GM12878 (cell line): ENCODE results near the gene RARS2. TPM values are rescaled to one million over a fixed set of nuclear protein-coding genes. Genes with fewer than 3 reads are reported as not detected.

ENCODE experiments used
- ATAC-seq: fragments of 200-7000 bp; cut with Tn5 transposase; 3 replicates; pipeline ENCODE4 v1.9.1; 2020; ENCODE audit warnings: mild to moderate bottlenecking, moderate library complexity
- BruUV-seq: library from RNA; stranded (reverse); fragments of 400-500 nt; replicated peaks from 2 replicates; lab custom pipeline; 2021; lab: Mats Ljungman, UMichigan
- CTCF ChIA-PET: fragments of 300-600 bp; sonication (Branson Sonifier 250); formaldehyde crosslinking; extraction: SDS; loops from one replicate; lab custom pipeline; 2021; ENCODE audit warnings: inconsistent platforms; lab: Yijun Ruan, JAX
- POLR2A ChIA-PET: fragments of 350-600 bp; formaldehyde crosslinking; extraction: SDS; loops from one replicate; lab custom pipeline; 2021; ENCODE audit warnings: inconsistent platforms; lab: Charles Lee
- RAD21 ChIA-PET: fragments of 300-600 bp; sonication (Branson Sonifier 250); formaldehyde crosslinking; loops from one replicate; lab custom pipeline; 2023; ENCODE audit warnings: antibody characterized with exemption; ENCODE audit not compliant: unreplicated experiment; lab: Charles Lee
- SMC1A ChIA-PET: fragments of 300-600 bp; sonication (Branson Sonifier 250); formaldehyde crosslinking; loops from one replicate; lab custom pipeline; 2023; ENCODE audit not compliant: unreplicated experiment, uncharacterized antibody; lab: Charles Lee
- DNase-seq: peaks from one replicate; pipeline ENCODE4 v3.0.0-alpha.2; 2011; ENCODE audit warnings: low read depth, low spot score
- FAIRE-seq: peaks from 3 replicates; lab custom pipeline; 2011; peaks lifted over from hg19 to GRCh38; lab: Jason Lieb, UNC
- H2AFZ ChIP-seq: 2 replicates; pipeline ENCODE4 v1.6.0; 2011; ENCODE audit warnings: low read depth, low read length, control low read depth; ENCODE audit not compliant: control insufficient read depth
- H3K27ac ChIP-seq: 2 replicates; pipeline ENCODE4 v1.5.1; 2011; ENCODE audit warnings: control low read depth; ENCODE audit not compliant: control insufficient read depth, insufficient read depth
- H3K27me3 ChIP-seq, 2 experiments: replicated peaks in 1 of 2; 2 replicates each; pipeline versions ENCODE4 v1.6.0 to v1.6.1; 2011; ENCODE audit warnings: low read length in 1 of 2; ENCODE audit not compliant: control insufficient read depth in 2 of 2, insufficient read depth in 2 of 2
- H3K36me3 ChIP-seq, 2 experiments: 2 replicates each; pipeline ENCODE4 v1.5.1; 2011; ENCODE audit warnings: low read length in 1 of 2; ENCODE audit not compliant: control insufficient read depth in 2 of 2, insufficient read depth in 2 of 2
- H3K4me1 ChIP-seq: 2 replicates; pipeline ENCODE4 v1.6.1; 2011; ENCODE audit warnings: mild to moderate bottlenecking, low read length, moderate library complexity, mixed read lengths; ENCODE audit not compliant: control insufficient read depth, insufficient read depth
- H3K4me2 ChIP-seq: 2 replicates; pipeline ENCODE4 v1.6.0; 2011; ENCODE audit warnings: control low read depth; ENCODE audit not compliant: control insufficient read depth, insufficient read depth
- H3K4me3 ChIP-seq: fragments of 200-600 bp; sonication (generic); 2 replicates; pipeline ENCODE4 v1.5.1; 2016
- H3K79me2 ChIP-seq: 2 replicates; pipeline ENCODE4 v1.6.0; 2011; ENCODE audit warnings: low read length; ENCODE audit not compliant: control insufficient read depth, insufficient read depth
- H3K9ac ChIP-seq: 2 replicates; pipeline ENCODE4 v1.8.0; 2011; ENCODE audit warnings: low read length, control low read depth, mixed read lengths; ENCODE audit not compliant: control insufficient read depth, insufficient read depth
- H3K9me3 ChIP-seq: replicated peaks from 3 replicates; pipeline ENCODE4 v1.5.1; 2011; ENCODE audit warnings: mild to moderate bottlenecking, low read length; ENCODE audit not compliant: control insufficient read depth, insufficient read depth
- H4K20me1 ChIP-seq: 2 replicates; pipeline ENCODE4 v1.6.0; 2011; ENCODE audit not compliant: control insufficient read depth, insufficient read depth
- ATF3 ChIP-seq: IDR thresholded peaks from 2 replicates; pipeline ENCODE4 v1.6.1; 2011; ENCODE audit warnings: low read depth, mild to moderate bottlenecking, low read length, moderate library complexity, borderline replicate concordance; ENCODE audit errors: extremely low read depth
- BHLHE40 ChIP-seq, 2 experiments: fragments of 450-650 bp in 1 of 2; IDR thresholded peaks; 2 replicates each; pipeline ENCODE4 v1.6.1; 2011 to 2017; ENCODE audit warnings: low read depth in 2 of 2, borderline replicate concordance in 1 of 2, improper control_type of control experiment in 1 of 2, low read length in 1 of 2, mild to moderate bottlenecking in 1 of 2
- EP300 ChIP-seq, 2 experiments: fragments of 150-350 bp in 1 of 2; IDR thresholded peaks; 2 replicates each; pipeline ENCODE4 v1.6.1; 2011 to 2012; ENCODE audit warnings: low read depth in 2 of 2, low read length in 2 of 2, borderline replicate concordance in 1 of 2, improper control_type of control experiment in 1 of 2, inconsistent platforms in 1 of 2; ENCODE audit not compliant: control insufficient read depth in 1 of 2
- HDAC2 ChIP-seq: fragments of 200-600 bp; sonication (generic); IDR thresholded peaks from 2 replicates; pipeline ENCODE4 v1.6.1; 2017
- MTA2 ChIP-seq: fragments of 450-650 bp; IDR thresholded peaks from 2 replicates; pipeline ENCODE4 v1.6.1; 2016; ENCODE audit warnings: low read depth, mild to moderate bottlenecking, moderate library complexity
- RCOR1 ChIP-seq: conservative IDR thresholded peaks from 2 replicates; pipeline ENCODE4 v1.6.1; 2012; ENCODE audit warnings: low read depth, low read length, improper control_type of control experiment
- SMAD1 ChIP-seq: fragments of 450-650 bp; IDR thresholded peaks from 2 replicates; pipeline ENCODE4 v1.6.1; 2018; ENCODE audit warnings: mild to moderate bottlenecking, low read depth; ENCODE audit not compliant: partially characterized antibody
- TCF12 ChIP-seq: IDR thresholded peaks from 2 replicates; pipeline ENCODE4 v1.6.1; 2011; ENCODE audit warnings: low read depth, mild to moderate bottlenecking, low read length
- WGBS: methylation state at CpG from one replicate; pipeline ENCODE4 v1.1.6; 2016; ENCODE audit warnings: low lambda C conversion rate; ENCODE audit not compliant: insufficient replicate concordance, insufficient coverage; ENCODE audit errors: missing lambda C conversion rate; 5-methylcytosine and 5-hydroxymethylcytosine counted together
- in situ Hi-C: fragments of 300-500 bp; cut with MboI; formaldehyde crosslinking; loops from 9 replicates; pipeline ENCODE4 v1.14.3; 2018; ENCODE audit warnings: mixed read lengths
- intact Hi-C: fragments of 100-400 bp; cut with micrococcal nuclease; formaldehyde crosslinking; loops from one replicate; pipeline ENCODE4 v1.14.2; 2022; ENCODE audit not compliant: unreplicated experiment
- polyA plus RNA-seq, 11 experiments: library from polyadenylated mRNA; depleted of rRNA in 4 of 11; unstranded in 6 of 11; stranded (reverse) in 5 of 11; fragments of >200 nt; fragmentation: Nextera tagmentation in 4 of 11; fragmentation: Illumina TruSeq in 1 of 11; extraction: Ambion mirVana in 4 of 11; extraction: Trizol in 1 of 11; gene quantifications; 1 replicate in 1 of 11; 2 replicates in 10 of 11; pipeline versions ENCODE4 v1.2.1 to v1.2.3, GENCODE V29; 2011 to 2016; ENCODE audit warnings: inconsistent platforms in 2 of 11, missing spikeins in 2 of 11, low read depth in 1 of 11
- total RNA-seq, 4 experiments: library from RNA; depleted of rRNA in 3 of 4; stranded (reverse); fragments of >200 nt in 3 of 4; fragmentation: Illumina TruSeq in 1 of 4; extraction: Trizol in 1 of 4; gene quantifications; 2 replicates each; pipeline versions ENCODE4 v1.2.1 to v1.2.3, GENCODE V29; 2013 to 2021

RARS2 gene
- total and polyA plus RNA-seq, 10 of the 15 experiments (the other 5 are each of a cell fraction or from before 2014, with no cell fraction given) = 18.3 to 54.2 (median 36.8) TPM

DNA sequence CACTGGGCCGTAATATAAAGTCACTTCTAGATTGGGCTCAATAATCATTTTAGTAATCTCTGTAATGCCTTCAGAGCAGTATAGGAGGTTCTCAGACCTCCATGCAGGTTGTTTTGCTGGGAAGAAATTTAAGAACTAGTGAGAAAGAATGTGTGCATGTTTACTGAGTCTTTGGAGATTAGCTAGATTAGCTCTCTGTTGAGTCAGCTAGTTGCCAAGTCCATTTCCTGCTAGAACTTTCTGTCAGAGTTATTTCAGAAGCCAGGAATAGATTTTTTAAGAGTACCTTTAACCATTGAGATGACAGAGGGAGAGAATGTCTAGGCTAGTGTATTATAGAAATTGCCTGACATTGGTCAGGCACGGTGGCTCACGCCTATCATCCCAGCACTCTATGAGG, 33.5 kb upstream of the RARS2 start:
- Histone ChIP-seq H3K27ac (no peak overlapping the region), H3K36me3 (0 out of 4 replicates have a peak, but pooled peaks cover 0 to 2% of the 10 kb centered on the region in 2 experiments), H3K27me3 (no peaks in the 10 kb centered on the region), H3K9ac (no peak overlapping the region), H2AFZ (no peak overlapping the region), H4K20me1 (no peaks in the 10 kb centered on the region), H3K79me2 (no peaks in the 10 kb centered on the region)
- in situ Hi-C loops = no loop called here
- CTCF ChIA-PET = interaction anchor here (0.6 kb wide), 1 partner anchor 31 kb away, joined by 3 read pairs; no protein-coding TSS in a partner anchor
- no peak for FAIRE-seq
- TF ChIP-seq MTA2 (no peak), ATF3 (no peak), EP300 (IDR thresholded peaks at IDR 0.05; ENCODE audit: borderline replicate concordance in 1 of 2, control insufficient read depth in 1 of 2, low read depth in 2 of 2, low read length in 2 of 2) (no peak), BHLHE40 (IDR thresholded peaks at IDR 0.05; ENCODE audit: borderline replicate concordance in 1 of 2, low read depth in 2 of 2, low read length in 1 of 2) (no peak), RCOR1 (no peak), TCF12 (no peak), SMAD1 (no peak), HDAC2 (no peak)
- TF ChIP-seq, all 136 proteins: peak for 0
- H3K9me3 ChIP-seq = no peaks in the 10 kb centered on the region; the same call in 2 of the 3 replicates
- SMC1A ChIA-PET = interaction anchor here (1.6 kb wide), 1 partner anchor 203 kb away, joined by 3 read pairs; no protein-coding TSS in a partner anchor
- DNase-seq (no peak), ATAC-seq (no peak)
- intact Hi-C loops = no loop called here
- POLR2A ChIA-PET = interaction anchor here (0.6 kb wide), 2 partner anchors 68 to 377 kb away, joined by 4 to 6 read pairs; no protein-coding TSS in a partner anchor
- no peaks in the 10 kb centered on the region; the same call in 1 of the 2 replicates for H3K4me1 ChIP-seq
- H3K4me3 ChIP-seq = no peak overlapping the region
- no TSS peak for BruUV-seq
- no peak overlapping the region for H3K4me2 ChIP-seq
- RAD21 ChIA-PET = no interaction called here
- 100% methylated on average over 3 of the region's 3 CpGs for WGBS
